IMR-90 (cell line): Measurements from ENCODE around the gene PPP6R1. TPM values are rescaled to one million over a fixed set of nuclear protein-coding genes. Genes with fewer than 3 reads are reported as not detected.

Experiments
- ATAC-seq: fragments of 200-7000 bp; cut with Tn5 transposase; 2 replicates; pipeline ENCODE4 v1.9.1; 2020; ENCODE audit warnings: low read depth, mild to moderate bottlenecking, moderate library complexity
- BruUV-seq: library from RNA; stranded (reverse); fragments of 400-500 nt; replicated peaks from 2 replicates; lab custom pipeline; 2021; lab: Mats Ljungman, UMichigan
- CTCF ChIA-PET: fragments of 300-600 bp; formaldehyde crosslinking; extraction: SDS; loops from one replicate; lab custom pipeline; 2021; ENCODE audit warnings: antibody characterized with exemption; lab: Yijun Ruan, JAX
- POLR2A ChIA-PET: fragments of 300-600 bp; sonication (Branson Sonifier 250); formaldehyde crosslinking; loops from one replicate; lab custom pipeline; 2022; ENCODE audit warnings: antibody characterized with exemption; ENCODE audit not compliant: unreplicated experiment; lab: Charles Lee
- DNase-seq: peaks from one replicate; pipeline ENCODE4 v3.0.0; 2013
- H2AFZ ChIP-seq: replicated peaks from 2 replicates; pipeline ENCODE3; 2013; ENCODE audit warnings: low read length, mild to moderate bottlenecking; ENCODE audit not compliant: poor library complexity
- H2AK5ac ChIP-seq: 2 replicates; pipeline ENCODE4 v1.6.1; 2013; ENCODE audit warnings: low read depth, low read length, inconsistent platforms
- H2AK9ac ChIP-seq: replicated peaks from 2 replicates; pipeline ENCODE3; 2013; ENCODE audit warnings: mild to moderate bottlenecking, low read depth, low read length, moderate library complexity; ENCODE audit not compliant: poor library complexity
- H2BK120ac ChIP-seq: 2 replicates; pipeline ENCODE4 v1.6.1; 2013; ENCODE audit warnings: low read depth, low read length, inconsistent platforms
- H2BK15ac ChIP-seq: 3 replicates; pipeline ENCODE4 v1.6.1; 2013; ENCODE audit warnings: low read depth, low read length, inconsistent platforms
- H2BK20ac ChIP-seq: 2 replicates; pipeline ENCODE4 v1.6.1; 2013; ENCODE audit warnings: low read depth, mild to moderate bottlenecking, inconsistent platforms, low read length, moderate library complexity
- H2BK5ac ChIP-seq: 2 replicates; pipeline ENCODE4 v1.6.1; 2013; ENCODE audit warnings: mild to moderate bottlenecking, low read depth, low read length, inconsistent platforms; ENCODE audit not compliant: poor library complexity, severe bottlenecking
- H3K14ac ChIP-seq: replicated peaks from 2 replicates; pipeline ENCODE4 v1.6.1; 2013; ENCODE audit warnings: low read depth, low read length, inconsistent platforms
- H3K18ac ChIP-seq: 2 replicates; pipeline ENCODE4 v1.6.1; 2013; ENCODE audit warnings: low read depth, low read length, control low read depth
- H3K23ac ChIP-seq: 2 replicates; pipeline ENCODE4 v1.6.1; 2013; ENCODE audit warnings: low read depth, low read length, inconsistent platforms
- H3K27ac ChIP-seq: 2 replicates; pipeline ENCODE4 v1.5.1; 2013; ENCODE audit warnings: mild to moderate bottlenecking, control low read depth, low read length; ENCODE audit not compliant: insufficient read depth
- H3K27me3 ChIP-seq: 2 replicates; pipeline ENCODE4 v1.6.1; 2013; ENCODE audit warnings: low read length; ENCODE audit not compliant: control insufficient read depth, insufficient read depth
- H3K36me3 ChIP-seq: 2 replicates; pipeline ENCODE4 v1.6.1; 2013; ENCODE audit warnings: low read length, mixed read lengths; ENCODE audit not compliant: control insufficient read depth, insufficient read depth
- H3K4ac ChIP-seq: 2 replicates; pipeline ENCODE4 v1.6.1; 2013; ENCODE audit warnings: low read depth, low read length, inconsistent platforms
- H3K4me1 ChIP-seq: 2 replicates; pipeline ENCODE4 v1.6.1; 2013; ENCODE audit warnings: low read length, mixed read lengths; ENCODE audit not compliant: control insufficient read depth, insufficient read depth
- H3K4me2 ChIP-seq: 2 replicates; pipeline ENCODE4 v1.6.1; 2013; ENCODE audit warnings: low read depth, mild to moderate bottlenecking, control low read depth, low read length, moderate library complexity
- H3K4me3 ChIP-seq: 2 replicates; pipeline ENCODE4 v1.5.1; 2013; ENCODE audit warnings: low read depth, mild to moderate bottlenecking, control low read depth, low read length, moderate library complexity; ENCODE audit not compliant: insufficient read depth
- H3K56ac ChIP-seq: 2 replicates; pipeline ENCODE4 v1.6.1; 2013; ENCODE audit warnings: low read length, inconsistent platforms; ENCODE audit not compliant: insufficient read depth; ENCODE audit errors: extremely low read depth
- H3K79me1 ChIP-seq, 2 experiments: 2 replicates each; pipeline ENCODE4 v1.6.1; 2013; ENCODE audit warnings: low read length in 2 of 2, inconsistent platforms in 1 of 2, low read depth in 1 of 2
- H3K9ac ChIP-seq: 2 replicates; pipeline ENCODE4 v1.6.1; 2013; ENCODE audit warnings: low read depth, low read length, control low read depth
- H3K9me1 ChIP-seq: 2 replicates; pipeline ENCODE4 v1.6.1; 2013; ENCODE audit warnings: low read length, inconsistent platforms; ENCODE audit not compliant: insufficient read depth
- H3K9me3 ChIP-seq: 2 replicates; pipeline ENCODE4 v1.6.1; 2013; ENCODE audit warnings: low read length; ENCODE audit not compliant: control insufficient read depth, insufficient read depth
- H4K20me1 ChIP-seq: 2 replicates; pipeline ENCODE4 v1.6.1; 2013; ENCODE audit warnings: low read length, inconsistent platforms; ENCODE audit not compliant: insufficient read depth
- H4K5ac ChIP-seq: 2 replicates; pipeline ENCODE4 v1.6.1; 2013; ENCODE audit warnings: mild to moderate bottlenecking, low read depth, low read length, control low read depth
- H4K8ac ChIP-seq, 2 experiments: 2 replicates each; pipeline ENCODE4 v1.6.1; 2013; ENCODE audit warnings: low read depth in 2 of 2, low read length in 2 of 2, control low read depth in 1 of 2, inconsistent platforms in 1 of 2
- H4K91ac ChIP-seq: 2 replicates; pipeline ENCODE4 v1.6.1; 2013; ENCODE audit warnings: low read depth, low read length, inconsistent platforms; ENCODE audit not compliant: insufficient read depth
- RCOR1 ChIP-seq: IDR thresholded peaks from 2 replicates; pipeline ENCODE4 v1.6.1; 2012; ENCODE audit warnings: mild to moderate bottlenecking, low read length, improper control_type of control experiment; ENCODE audit not compliant: insufficient replicate concordance
- WGBS, 2 experiments: methylation state at CpG; one replicate each; pipeline versions ENCODE4 v1.1.5 to v1.1.7; 2013; ENCODE audit warnings: missing lambda C conversion rate in 2 of 2; ENCODE audit not compliant: insufficient read length in 1 of 2; ENCODE audit errors: extremely low coverage in 2 of 2; 5-methylcytosine and 5-hydroxymethylcytosine counted together
- dilution Hi-C: fragments of 300-500 bp; cut with HindIII; formaldehyde crosslinking; loops from one replicate; pipeline ENCODE4 v1.14.3; 2018; ENCODE audit warnings: low sequenced_read_pairs; ENCODE audit not compliant: unreplicated experiment
- in situ Hi-C: fragments of 300-500 bp; cut with MboI; formaldehyde crosslinking; loops from 3 replicates; pipeline ENCODE4 v1.14.3; 2019; ENCODE audit warnings: low sequenced_read_pairs, inconsistent platforms, mixed read lengths
- intact Hi-C: fragments of 100-400 bp; cut with micrococcal nuclease; formaldehyde crosslinking; loops from 2 replicates; pipeline ENCODE4 v1.10.0; 2022
- polyA plus RNA-seq, 3 experiments: library from polyadenylated mRNA; depleted of rRNA; stranded (reverse); fragments of >200 nt; gene quantifications; 2 replicates each; pipeline ENCODE4 v1.2.3, GENCODE V29; 2012; ENCODE audit warnings: low replicate concordance in 1 of 3
- total RNA-seq: library from RNA; depleted of rRNA; stranded (reverse); fragments of >200 nt; gene quantifications from 2 replicates; pipeline ENCODE4 v1.2.3, GENCODE V29; 2012
- TF ChIP-seq, protein P1 (sequence below): conservative IDR thresholded peaks from 2 replicates; pipeline ENCODE4 v1.5.1; 2012; ENCODE audit warnings: mild to moderate bottlenecking, low read depth, low read length, improper control_type of control experiment

Gene PPP6R1
- total and polyA plus RNA-seq, 2 of the 4 experiments (the other 2 are of a cell fraction): 19.9 to 50.2 TPM

DNA sequence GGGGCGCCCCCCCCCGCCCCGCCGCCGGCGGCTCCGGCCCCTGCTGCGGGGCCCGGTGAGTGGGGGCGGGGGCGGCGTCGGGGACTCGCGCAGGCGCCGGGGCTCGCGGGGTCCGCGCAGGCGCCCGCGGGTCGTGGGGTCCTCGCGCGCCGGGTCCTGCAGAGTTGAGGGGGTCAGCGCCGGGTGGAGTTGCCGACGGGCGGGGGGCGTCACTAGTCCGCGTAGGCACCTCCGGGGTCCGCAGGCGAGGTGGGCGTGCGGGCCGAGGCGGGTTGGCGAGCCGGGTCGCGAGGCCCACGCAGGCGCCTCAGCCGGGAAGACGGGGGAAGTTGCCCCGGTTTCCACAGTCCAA lies 365 bp downstream of the PPP6R1 start:
- ChIA-PET CTCF (no interaction called here), POLR2A (interaction anchor here (1.5 kb wide), 1 partner anchor 22 kb away, joined by 5 read pairs; the partner anchor contains the start of gene HSPBP1)
- H3K4me2 ChIP-seq: no peak overlapping the region
- H2BK5ac ChIP-seq: peak overlapping the region; percentile 87
- H2BK20ac ChIP-seq: no peak overlapping the region; the same call in 1 of the 2 replicates
- peak overlapping the region; percentile 85; the same call in 1 of the 2 replicates for H4K91ac ChIP-seq
- intact Hi-C loops (loop anchor here (2.0 kb wide), 1 partner anchor 160 kb away; no protein-coding TSS in a partner anchor), in situ Hi-C loops (loop anchor here (5.0 kb wide), 1 partner anchor 36 kb away; no protein-coding TSS in a partner anchor), dilution Hi-C loops (no loop called here)
- peak overlapping the region; percentile 74 to 97 for H4K8ac ChIP-seq
- TF ChIP-seq RCOR1: peak; percentile 1
- TF ChIP-seq, protein P1, sequence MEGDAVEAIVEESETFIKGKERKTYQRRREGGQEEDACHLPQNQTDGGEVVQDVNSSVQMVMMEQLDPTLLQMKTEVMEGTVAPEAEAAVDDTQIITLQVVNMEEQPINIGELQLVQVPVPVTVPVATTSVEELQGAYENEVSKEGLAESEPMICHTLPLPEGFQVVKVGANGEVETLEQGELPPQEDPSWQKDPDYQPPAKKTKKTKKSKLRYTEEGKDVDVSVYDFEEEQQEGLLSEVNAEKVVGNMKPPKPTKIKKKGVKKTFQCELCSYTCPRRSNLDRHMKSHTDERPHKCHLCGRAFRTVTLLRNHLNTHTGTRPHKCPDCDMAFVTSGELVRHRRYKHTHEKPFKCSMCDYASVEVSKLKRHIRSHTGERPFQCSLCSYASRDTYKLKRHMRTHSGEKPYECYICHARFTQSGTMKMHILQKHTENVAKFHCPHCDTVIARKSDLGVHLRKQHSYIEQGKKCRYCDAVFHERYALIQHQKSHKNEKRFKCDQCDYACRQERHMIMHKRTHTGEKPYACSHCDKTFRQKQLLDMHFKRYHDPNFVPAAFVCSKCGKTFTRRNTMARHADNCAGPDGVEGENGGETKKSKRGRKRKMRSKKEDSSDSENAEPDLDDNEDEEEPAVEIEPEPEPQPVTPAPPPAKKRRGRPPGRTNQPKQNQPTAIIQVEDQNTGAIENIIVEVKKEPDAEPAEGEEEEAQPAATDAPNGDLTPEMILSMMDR: no peak
- peak overlapping the region; percentile 82 for H2BK120ac ChIP-seq
- no peak overlapping the region for H3K18ac ChIP-seq
- H3K9ac ChIP-seq: peak overlapping the region; percentile 84
- H3K4me3 ChIP-seq: peak overlapping the region; percentile 68
- H3K23ac ChIP-seq: peak overlapping the region; percentile 98; the same call in 1 of the 2 replicates
- no CpG with 5 or more reads among the region's 53 CpGs for WGBS, 2 experiments
- DNase-seq (no peak), ATAC-seq (peak; percentile 42)
- H3K27me3 ChIP-seq: no peaks in the 10 kb centered on the region
- peak overlapping the region; percentile 31; the same call in 1 of the 2 replicates for H4K5ac ChIP-seq
- H4K20me1 ChIP-seq: peaks cover 48% of the 10 kb centered on the region
- peak overlapping the region; percentile 98 for H3K4ac ChIP-seq
- peak overlapping the region; percentile 99 for H2AK9ac ChIP-seq
- TSS peak; percentile 87 for BruUV-seq
- 0 out of 2 replicates have a peak overlapping the region, but pooled peaks have one; percentile 94 for H2AK5ac ChIP-seq
- peaks cover 16% of the 10 kb centered on the region for H3K4me1 ChIP-seq
- peaks cover 21% of the 10 kb centered on the region for H3K9me1 ChIP-seq
- peak overlapping the region; percentile 89 for H3K56ac ChIP-seq
- no peak overlapping the region for H2BK15ac ChIP-seq
- peak overlapping the region; percentile 99 for H2AFZ ChIP-seq
- no peaks in the 10 kb centered on the region for H3K9me3 ChIP-seq
- peak overlapping the region; percentile 88 for H3K27ac ChIP-seq
- H3K36me3 ChIP-seq: no peaks in the 10 kb centered on the region; the same call in 1 of the 2 replicates
- peaks cover 0 to 50% of the 10 kb centered on the region in 2 experiments; a peak in 2 of 4 replicates for H3K79me1 ChIP-seq
- H3K14ac ChIP-seq: peak overlapping the region; percentile 98
